ENCODE measurements around the gene TMEM217.
"Not testable (repeated sequence)": the region's sequence is repeated elsewhere in the genome, so short reads cannot be mapped to it uniquely, and the experiment has no call there.

- TF ChIP-seq, protein P1, sequence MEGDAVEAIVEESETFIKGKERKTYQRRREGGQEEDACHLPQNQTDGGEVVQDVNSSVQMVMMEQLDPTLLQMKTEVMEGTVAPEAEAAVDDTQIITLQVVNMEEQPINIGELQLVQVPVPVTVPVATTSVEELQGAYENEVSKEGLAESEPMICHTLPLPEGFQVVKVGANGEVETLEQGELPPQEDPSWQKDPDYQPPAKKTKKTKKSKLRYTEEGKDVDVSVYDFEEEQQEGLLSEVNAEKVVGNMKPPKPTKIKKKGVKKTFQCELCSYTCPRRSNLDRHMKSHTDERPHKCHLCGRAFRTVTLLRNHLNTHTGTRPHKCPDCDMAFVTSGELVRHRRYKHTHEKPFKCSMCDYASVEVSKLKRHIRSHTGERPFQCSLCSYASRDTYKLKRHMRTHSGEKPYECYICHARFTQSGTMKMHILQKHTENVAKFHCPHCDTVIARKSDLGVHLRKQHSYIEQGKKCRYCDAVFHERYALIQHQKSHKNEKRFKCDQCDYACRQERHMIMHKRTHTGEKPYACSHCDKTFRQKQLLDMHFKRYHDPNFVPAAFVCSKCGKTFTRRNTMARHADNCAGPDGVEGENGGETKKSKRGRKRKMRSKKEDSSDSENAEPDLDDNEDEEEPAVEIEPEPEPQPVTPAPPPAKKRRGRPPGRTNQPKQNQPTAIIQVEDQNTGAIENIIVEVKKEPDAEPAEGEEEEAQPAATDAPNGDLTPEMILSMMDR (IDR thresholded peaks at IDR 0.05): not testable (repeated sequence)
- TF ChIP-seq POLR2A, POLR2AphosphoS5 (IDR thresholded peaks at IDR 0.05): not testable (repeated sequence)
These were observed 71.8 kb downstream of the TMEM217 start for GRCh38 chr6:37185949-37186720.
